HG03571 (cell line): Measurements from ENCODE around the gene ARSG.
"Not testable (repeated sequence)": the region's sequence is repeated elsewhere in the genome, so short reads cannot be mapped to it uniquely, and the experiment has no call there.

ENCODE experiments used
- ATAC-seq: cut with Tn5 transposase; IDR thresholded peaks from one replicate; pipeline ENCODE4 v1.9.1; 2021; ENCODE audit not compliant: unreplicated experiment

ARSG gene

DNA sequence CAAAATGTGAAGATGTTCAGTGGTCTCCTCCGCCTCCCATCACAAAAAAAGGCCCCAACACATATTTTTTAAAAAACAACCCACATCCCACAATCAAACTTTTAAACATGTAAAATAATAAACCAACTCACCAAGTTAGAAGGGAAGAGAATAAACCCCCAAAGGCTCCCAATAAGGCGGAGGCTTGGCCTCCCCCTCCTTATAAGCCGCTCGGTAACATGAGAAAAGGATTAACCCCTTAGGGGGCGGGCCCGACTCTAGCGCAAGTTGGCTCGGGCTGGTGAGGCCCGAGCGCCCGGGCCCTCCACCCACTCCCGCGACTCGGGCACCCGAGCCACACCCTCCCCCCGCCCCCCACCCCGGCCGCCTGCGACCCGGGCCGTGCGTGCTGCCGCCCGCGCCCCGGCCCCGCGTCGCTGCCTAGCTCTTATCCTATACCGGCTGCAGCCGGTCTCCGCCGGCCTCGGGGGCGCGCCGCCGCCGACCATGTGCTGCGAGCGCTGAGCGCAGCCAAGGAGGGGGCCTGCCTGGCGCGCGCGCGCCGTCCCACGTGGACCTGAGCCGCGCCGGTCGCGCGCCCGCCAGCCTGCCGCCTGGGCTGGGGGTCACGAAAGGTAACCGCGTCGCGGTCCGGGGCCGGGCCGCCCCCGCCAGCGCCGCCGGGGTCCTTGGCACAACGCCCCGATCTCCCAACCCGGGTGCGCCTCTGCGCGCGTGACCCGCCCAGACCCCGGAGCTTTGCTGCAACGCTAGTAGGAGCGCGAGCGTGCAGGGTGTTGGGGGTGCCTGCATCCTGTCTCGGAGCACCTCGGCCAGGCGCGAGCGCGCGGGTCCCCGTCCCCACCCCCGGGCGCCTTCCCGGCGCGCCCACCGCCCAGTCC lies at the start of gene ARSG, which contains the start of gene SLC16A6:
Gene ARSG (plus strand): TSS at position 541 of the 881 bp plus-strand sequence. CDS start 15,999 bp downstream, outside the sequence.
Gene SLC16A6 (minus strand): TSS at position 173 of the 881 bp plus-strand sequence. CDS start 12,807 bp downstream, outside the sequence.
- peak; percentile 37 for ATAC-seq

DNA sequence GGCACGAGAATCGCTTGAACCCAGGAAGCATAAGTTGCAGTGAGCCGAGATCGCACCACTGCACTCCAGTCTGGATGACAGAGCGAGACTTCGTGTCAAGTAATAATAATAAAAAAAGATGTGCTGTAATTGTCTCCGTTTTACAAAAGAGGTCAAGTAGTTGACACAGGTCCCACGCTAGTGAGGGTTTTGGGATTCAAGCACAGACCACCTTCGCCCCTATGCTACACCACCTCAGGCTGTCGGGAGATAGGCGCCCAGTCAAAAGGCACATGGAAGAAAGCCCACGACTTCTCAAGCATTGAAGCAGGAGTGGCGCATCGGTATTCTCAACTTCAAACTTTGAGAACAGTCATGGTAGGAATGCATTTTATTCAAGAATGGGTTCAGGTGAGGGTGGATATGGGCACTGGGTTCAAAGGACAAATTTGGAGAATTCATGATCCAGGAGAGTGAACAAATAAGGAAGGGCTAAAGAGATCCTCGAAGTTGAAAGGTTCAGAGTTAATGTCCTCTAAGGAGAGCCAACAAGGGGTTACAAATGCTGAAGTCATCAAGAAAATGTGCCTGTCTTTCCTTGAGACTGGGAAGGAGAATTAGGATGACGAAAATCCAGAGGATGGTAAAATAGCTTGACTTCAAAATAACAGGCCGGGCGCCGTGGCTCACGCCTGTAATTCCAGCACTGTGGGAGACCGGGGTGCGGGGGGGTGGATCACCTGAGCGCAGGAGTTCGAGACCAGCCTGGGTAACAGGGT lies 44.8 kb upstream of the ARSG start:
- no peak for ATAC-seq

GRCh38 chr17:68247445-68248198 lies 43.7 kb upstream of the ARSG start, which contains the start of gene AMZ2:
Gene AMZ2, plus strand, starts transcription at chr17:68248043. Its CDS starts 2,145 bp downstream, at chr17:68250188.
- peak; percentile 81 for ATAC-seq

DNA sequence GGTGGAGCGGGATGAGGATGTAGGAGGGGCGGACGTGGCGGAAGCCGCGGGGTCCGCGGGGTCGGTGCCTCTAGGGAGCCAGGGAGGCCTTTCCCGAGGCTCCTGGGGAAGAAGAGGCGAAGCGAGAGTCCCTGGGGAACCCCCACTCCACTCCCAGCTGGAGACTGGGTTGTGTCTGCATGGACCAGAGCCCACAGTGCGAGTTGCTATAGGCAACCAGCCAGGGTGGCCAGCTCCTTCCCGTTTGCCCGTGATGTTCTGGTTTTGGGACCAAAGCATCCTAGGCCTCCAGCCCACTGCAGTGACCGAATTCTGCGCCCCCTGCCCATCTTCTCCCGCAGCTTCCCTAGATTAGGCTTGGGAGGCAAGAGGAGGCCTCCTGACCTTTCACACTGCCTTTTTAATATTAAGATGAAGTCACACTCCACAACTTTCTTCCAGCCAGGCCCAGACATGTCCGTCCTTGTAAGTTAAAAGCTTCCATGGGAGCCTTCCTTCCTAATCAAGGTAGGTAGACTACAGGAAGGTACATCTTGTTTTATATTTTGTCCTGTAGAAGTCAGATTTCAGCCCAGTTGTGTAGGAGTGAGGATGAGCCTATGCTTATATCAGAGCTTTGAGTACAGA lies 43.0 kb upstream of the ARSG start:
- peak; percentile 15 for ATAC-seq

- no peak for ATAC-seq
These were observed 42.4 kb upstream of the ARSG start for GRCh38 chr17:68248891-68249290.

GRCh38 chr17:68249354-68249765 lies 41.9 kb upstream of the ARSG start:
- no peak for ATAC-seq

DNA sequence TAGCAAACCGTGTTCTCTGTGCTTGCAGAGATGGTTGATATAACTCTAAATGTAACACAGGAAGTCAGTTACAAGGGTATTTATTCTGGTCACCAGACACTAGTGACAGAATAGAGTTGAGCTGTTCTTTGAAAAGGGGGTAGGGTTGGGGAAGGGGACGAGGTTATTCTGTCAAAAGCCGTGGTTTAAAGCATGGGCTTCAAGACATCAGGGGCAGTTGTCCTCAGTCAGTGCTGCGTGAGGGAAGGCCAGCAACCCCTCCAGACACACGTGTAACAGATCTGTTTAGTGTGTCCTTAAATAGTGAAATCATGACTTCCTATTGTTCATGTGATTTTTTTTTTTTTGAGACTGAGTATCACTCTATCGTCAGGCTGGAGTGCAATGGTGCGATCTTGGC lies 37.9 kb upstream of the ARSG start:
- not testable (repeated sequence) for ATAC-seq

GRCh38 chr17:68255151-68255550 lies 36.1 kb upstream of the ARSG start:
- no peak for ATAC-seq

GRCh38 chr17:68255731-68256538 lies 35.4 kb upstream of the ARSG start:
- no peak for ATAC-seq

DNA sequence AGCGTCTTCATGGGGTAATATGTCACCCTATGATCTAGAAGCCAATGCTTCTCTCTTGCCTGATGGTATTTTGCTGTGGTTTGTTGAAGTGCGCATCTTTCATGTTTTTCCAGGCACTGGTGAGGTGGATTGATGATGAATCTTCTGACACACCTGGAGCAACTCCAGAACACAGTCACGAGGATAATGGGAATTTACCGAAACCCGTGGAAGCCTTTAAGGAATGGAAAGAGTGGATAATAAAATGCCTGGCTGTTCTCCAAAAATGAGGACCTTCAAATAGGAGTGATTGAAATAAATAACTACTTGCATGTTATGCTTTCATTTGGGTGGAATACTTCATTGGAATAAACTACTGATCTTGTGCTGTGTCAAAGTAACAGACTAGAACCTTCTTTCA lies 34.6 kb upstream of the ARSG start:
- not testable (repeated sequence) for ATAC-seq

DNA sequence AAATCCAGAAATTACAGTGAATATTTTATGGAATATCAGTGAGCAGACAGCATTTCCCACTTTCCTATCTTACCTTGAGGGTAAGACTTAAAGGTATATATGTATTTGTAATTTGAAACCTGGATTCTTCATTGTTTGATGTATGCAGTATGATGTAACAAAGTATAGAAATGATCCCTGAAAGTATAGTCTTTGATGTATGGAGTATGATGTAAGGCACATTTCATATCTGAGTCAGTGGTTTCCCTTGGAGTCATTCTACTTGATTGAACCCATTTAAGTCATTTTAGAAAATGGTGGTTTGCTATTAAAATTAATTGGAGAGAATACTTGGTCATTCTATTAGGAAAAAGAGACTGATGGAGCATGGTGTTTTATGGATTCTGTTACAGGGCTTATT lies 33.4 kb upstream of the ARSG start:
- ATAC-seq, result no peak

- peak; percentile 91 for ATAC-seq
These were observed 32.2 kb upstream of the ARSG start for GRCh38 chr17:68258890-68259647.

GRCh38 chr17:68259648-68259951 lies 31.7 kb upstream of the ARSG start:
- ATAC-seq, result not testable (repeated sequence)

DNA sequence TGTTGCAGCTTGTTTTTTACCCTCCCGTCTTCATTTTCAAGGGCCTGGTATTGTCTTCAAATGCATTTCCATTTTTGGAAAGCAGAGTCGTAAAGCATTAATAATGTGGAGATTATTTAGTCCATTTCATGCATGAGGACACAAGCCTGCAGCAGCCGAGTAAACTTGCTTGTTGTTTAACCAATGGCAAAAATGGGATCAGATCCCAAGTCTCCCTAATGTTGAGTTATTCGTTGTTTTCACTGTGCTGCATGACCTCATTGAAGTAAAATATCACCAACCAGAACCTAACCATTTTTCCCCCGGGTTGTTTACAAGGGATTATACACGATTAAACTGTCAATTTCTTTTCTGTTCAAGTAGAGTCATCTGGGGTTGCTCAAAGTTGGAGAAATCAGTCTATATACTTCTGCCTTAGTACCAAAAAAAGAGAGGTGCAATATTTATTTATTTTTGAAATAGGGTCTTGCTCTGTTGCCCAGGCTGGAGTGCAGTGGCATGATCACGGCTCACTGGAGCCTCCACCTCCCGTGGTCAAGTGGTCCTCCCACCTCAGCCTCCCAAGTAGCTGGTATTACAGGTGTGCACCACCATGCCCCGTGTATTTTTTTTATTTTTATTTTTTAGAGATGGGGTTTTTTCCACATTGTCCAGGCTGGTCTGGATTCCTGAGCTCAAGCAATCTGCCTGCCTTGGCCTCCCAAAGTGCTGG lies 31.1 kb upstream of the ARSG start:
- ATAC-seq, result no peak

DNA sequence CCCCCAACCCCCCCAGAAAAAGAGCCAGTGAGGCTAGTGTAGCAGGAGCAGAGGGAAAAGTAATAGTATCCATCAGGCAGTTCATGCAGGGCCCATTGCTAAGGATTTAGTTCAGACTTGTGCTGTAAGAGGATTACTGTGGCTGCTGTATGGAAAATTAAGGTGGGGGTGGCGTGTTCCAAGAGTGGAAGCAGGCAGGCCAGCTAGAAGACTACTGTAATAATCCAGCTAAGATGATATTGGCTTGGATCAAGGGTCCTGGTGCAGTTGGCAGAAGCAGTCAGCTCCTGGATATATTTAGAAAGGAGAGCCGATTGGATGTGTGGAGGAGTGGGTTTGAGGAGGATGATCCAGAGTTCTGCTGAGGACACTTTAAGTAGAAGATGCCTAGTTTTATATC lies 28.8 kb upstream of the ARSG start:
- ATAC-seq, result not testable (repeated sequence)

GRCh38 chr17:68263101-68263681 lies 28.1 kb upstream of the ARSG start:
- ATAC-seq, result not testable (repeated sequence)

- not testable (repeated sequence) for ATAC-seq
These were observed 25.5 kb upstream of the ARSG start for GRCh38 chr17:68265833-68266232.

DNA sequence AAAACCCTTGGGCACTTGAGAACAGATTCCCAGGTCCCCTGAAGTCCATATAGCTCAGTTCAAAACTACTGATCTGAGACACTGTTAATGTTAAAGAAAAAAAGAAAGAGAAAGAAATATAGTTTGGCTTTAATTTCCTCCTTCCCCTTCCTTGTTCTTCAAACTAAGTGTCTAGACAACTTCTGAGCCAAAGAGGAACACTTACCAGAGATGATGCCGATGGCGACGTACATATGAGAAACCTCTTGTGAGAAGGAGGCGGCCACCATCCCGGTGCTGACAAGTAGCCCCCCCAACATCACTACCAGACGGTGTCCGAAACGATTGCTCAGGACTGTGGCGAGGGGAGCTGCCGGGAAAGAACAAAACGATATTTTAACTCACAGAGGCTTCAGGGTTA lies 17.6 kb upstream of the ARSG start:
- ATAC-seq, result no peak
